Measurements from ENCODE around the gene STATH. TPM values are rescaled to one million over a fixed set of nuclear protein-coding genes. Genes with fewer than 3 reads are reported as not detected.
"Not testable (repeated sequence)": the region's sequence is repeated elsewhere in the genome, so short reads cannot be mapped to it uniquely, and the experiment has no call there.

Gene STATH
- total RNA-seq, 1 donor from 2014 or later: not detected

DNA sequence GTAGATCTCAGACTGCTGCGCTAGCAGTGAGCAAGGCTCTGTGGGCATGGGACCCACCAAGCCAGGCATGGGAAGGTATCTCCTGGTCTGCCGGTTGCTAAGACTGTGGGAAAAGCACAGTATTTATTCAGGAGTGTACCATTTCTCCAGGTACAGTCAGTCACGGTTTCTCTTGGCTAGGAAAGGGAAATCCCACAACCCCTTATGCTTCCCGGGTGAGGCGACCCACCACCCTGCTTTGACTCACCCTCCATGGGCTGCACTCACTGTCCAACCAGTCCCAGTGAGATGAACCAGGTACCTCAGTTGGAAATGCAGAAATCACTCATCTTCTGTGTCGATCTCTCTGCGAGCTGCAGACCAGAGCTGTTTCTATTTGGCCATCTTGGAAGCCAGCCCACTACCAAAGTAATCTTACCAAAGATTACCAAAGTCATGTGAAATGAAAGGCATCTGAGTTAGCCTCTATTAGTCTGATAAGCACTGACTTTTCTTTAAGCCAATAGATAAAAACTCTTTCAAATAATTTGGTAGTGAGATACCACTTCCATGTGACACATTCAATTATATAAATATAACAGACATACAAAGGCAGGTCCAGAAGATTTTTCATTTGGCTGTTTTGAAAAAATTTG, 46.0 kb downstream of the STATH start:
- Histone ChIP-seq H3K4me3 (ENCODE audit: low read depth, low read length) (no peak overlapping the region), H3K36me3 (ENCODE audit: control insufficient read depth, insufficient read depth, low read length) (no peaks in the 10 kb centered on the region), H3K27me3 (ENCODE audit: control insufficient read depth, insufficient read depth, low read length) (no peaks in the 10 kb centered on the region)
- TF ChIP-seq, protein P1, sequence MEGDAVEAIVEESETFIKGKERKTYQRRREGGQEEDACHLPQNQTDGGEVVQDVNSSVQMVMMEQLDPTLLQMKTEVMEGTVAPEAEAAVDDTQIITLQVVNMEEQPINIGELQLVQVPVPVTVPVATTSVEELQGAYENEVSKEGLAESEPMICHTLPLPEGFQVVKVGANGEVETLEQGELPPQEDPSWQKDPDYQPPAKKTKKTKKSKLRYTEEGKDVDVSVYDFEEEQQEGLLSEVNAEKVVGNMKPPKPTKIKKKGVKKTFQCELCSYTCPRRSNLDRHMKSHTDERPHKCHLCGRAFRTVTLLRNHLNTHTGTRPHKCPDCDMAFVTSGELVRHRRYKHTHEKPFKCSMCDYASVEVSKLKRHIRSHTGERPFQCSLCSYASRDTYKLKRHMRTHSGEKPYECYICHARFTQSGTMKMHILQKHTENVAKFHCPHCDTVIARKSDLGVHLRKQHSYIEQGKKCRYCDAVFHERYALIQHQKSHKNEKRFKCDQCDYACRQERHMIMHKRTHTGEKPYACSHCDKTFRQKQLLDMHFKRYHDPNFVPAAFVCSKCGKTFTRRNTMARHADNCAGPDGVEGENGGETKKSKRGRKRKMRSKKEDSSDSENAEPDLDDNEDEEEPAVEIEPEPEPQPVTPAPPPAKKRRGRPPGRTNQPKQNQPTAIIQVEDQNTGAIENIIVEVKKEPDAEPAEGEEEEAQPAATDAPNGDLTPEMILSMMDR (IDR thresholded peaks at IDR 0.05; ENCODE audit: insufficient read depth, low read length, poor library complexity, severe bottlenecking): no peak
- DNase-seq (ENCODE audit: low read depth): no peak

DNA sequence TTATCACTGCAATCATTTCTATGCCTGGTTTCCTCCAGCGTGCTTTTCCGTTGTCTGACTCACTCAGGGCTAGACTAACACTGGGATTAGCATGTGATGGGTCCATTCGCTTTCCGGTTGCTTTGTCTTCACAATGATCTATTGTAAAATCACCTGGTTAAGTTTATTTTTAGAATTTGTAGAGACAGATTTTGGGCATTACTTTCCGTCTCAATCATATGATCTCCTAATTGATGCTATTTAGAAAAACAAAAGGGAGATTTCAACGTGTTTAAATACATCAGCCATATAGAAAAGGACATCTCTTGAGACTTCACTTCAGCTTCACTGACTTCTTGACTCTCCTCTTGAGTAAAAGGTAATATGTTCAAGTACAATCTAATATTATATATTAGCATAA, 54.4 kb downstream of the STATH start, which contains the start of gene HTN1:
Gene HTN1 (plus strand): TSS at position 301 of the 400 bp plus-strand sequence. CDS start 2,639 bp downstream, outside the sequence.
- H3K36me3 ChIP-seq (ENCODE audit: control insufficient read depth, insufficient read depth, low read length); H3K4me3 ChIP-seq (ENCODE audit: low read depth, low read length); H3K27me3 ChIP-seq (ENCODE audit: control insufficient read depth, insufficient read depth, low read length); DNase-seq (ENCODE audit: low read depth): not testable (repeated sequence)

Other genes with a start within 250 kb of the STATH start
- not detected in 2 replicates for gene SULT1B1, start 235.3 kb upstream of the STATH start, total RNA-seq
- not detected in 2 replicates for gene SULT1E1, start 135.8 kb upstream of the STATH start, total RNA-seq
- not detected in 2 replicates for gene CSN1S1, start 64.9 kb upstream of the STATH start, total RNA-seq
- gene CSN2, start 30.2 kb upstream of the STATH start, total RNA-seq: not detected in 2 replicates
- not detected in 2 replicates for gene HTN3, start 32.5 kb downstream of the STATH start, total RNA-seq
- gene HTN1, start 54.5 kb downstream of the STATH start, total RNA-seq: not detected in 2 replicates
- not detected in 2 replicates for gene PRR27, start 158.3 kb downstream of the STATH start, total RNA-seq
- not detected in 2 replicates for gene ODAM, start 199.8 kb downstream of the STATH start, total RNA-seq
- gene FDCSP, start 230.2 kb downstream of the STATH start, total RNA-seq: not detected in 2 replicates
- not detected in 2 replicates for gene CSN3, start 246.6 kb downstream of the STATH start, total RNA-seq